GM21529 (cell line): ENCODE measurements around the gene UBTD1.

Experiments
- ATAC-seq: cut with Tn5 transposase; IDR thresholded peaks from one replicate; pipeline ENCODE4 v1.9.1; 2021; ENCODE audit not compliant: unreplicated experiment

Gene UBTD1

GRCh38 chr10:97482381-97482780 lies 16.3 kb upstream of the UBTD1 start:
- no peak for ATAC-seq

GRCh38 chr10:97483506-97483905 lies 15.2 kb upstream of the UBTD1 start:
- no peak for ATAC-seq

GRCh38 chr10:97483921-97484320 lies 14.8 kb upstream of the UBTD1 start:
- no peak for ATAC-seq

- no peak for ATAC-seq
Observed at GRCh38 chr10:97485647-97486281, 13.0 kb upstream of the UBTD1 start.

GRCh38 chr10:97490592-97490991 lies 8.1 kb upstream of the UBTD1 start:
- no peak for ATAC-seq

GRCh38 chr10:97494151-97494550 lies 4.6 kb upstream of the UBTD1 start:
- ATAC-seq, result no peak

GRCh38 chr10:97494863-97495506 lies 3.7 kb upstream of the UBTD1 start:
- no peak for ATAC-seq

GRCh38 chr10:97497572-97498075 lies 1.1 kb upstream of the UBTD1 start:
- peak; percentile 40 for ATAC-seq

GRCh38 chr10:97498076-97498840 lies 466 bp upstream of the UBTD1 start, which contains the start of gene MMS19:
Gene MMS19 (minus strand): TSS chr10:97498422. CDS start chr10:97498384, 38 bp downstream.
- ATAC-seq, result peak; percentile 92

GRCh38 chr10:97499561-97500296 lies 1.0 kb downstream of the UBTD1 start:
- ATAC-seq, result no peak

GRCh38 chr10:97500297-97500575 lies 1.5 kb downstream of the UBTD1 start:
- ATAC-seq, result no peak

GRCh38 chr10:97502916-97503315 lies 4.2 kb downstream of the UBTD1 start:
- ATAC-seq, result no peak

- ATAC-seq, result no peak
Observed at GRCh38 chr10:97503406-97503805, 4.7 kb downstream of the UBTD1 start.

- ATAC-seq, result no peak
Observed at GRCh38 chr10:97505152-97505551, 6.4 kb downstream of the UBTD1 start.

GRCh38 chr10:97506199-97506991 lies 7.7 kb downstream of the UBTD1 start:
- ATAC-seq, result no peak

GRCh38 chr10:97508342-97508741 lies 9.6 kb downstream of the UBTD1 start:
- no peak for ATAC-seq

GRCh38 chr10:97509120-97509680 lies 10.5 kb downstream of the UBTD1 start:
- no peak for ATAC-seq

GRCh38 chr10:97510686-97511085 lies 12.0 kb downstream of the UBTD1 start:
- ATAC-seq, result no peak

GRCh38 chr10:97511711-97512440 lies 13.2 kb downstream of the UBTD1 start:
- no peak for ATAC-seq

- ATAC-seq, result no peak
Observed at GRCh38 chr10:97512993-97513392, 14.3 kb downstream of the UBTD1 start.
